Subcutaneous abdominal adipose tissue (tissue), 5 donors: ENCODE data around the gene IGSF21.

Experiments used
- H3K27ac ChIP-seq: one replicate; pipeline ENCODE4 v1.7.0; 2013; ENCODE audit warnings: low read depth, mild to moderate bottlenecking, inconsistent platforms, low read length, moderate library complexity
- H3K27me3 ChIP-seq, 5 donors: one replicate each; pipeline ENCODE4 v1.7.0; 2013; ENCODE audit warnings: low read length in 5 of 5, inconsistent platforms in 1 of 5; ENCODE audit not compliant: control insufficient read depth in 5 of 5, insufficient read depth in 4 of 5
- H3K36me3 ChIP-seq, 5 donors: one replicate each; pipeline ENCODE4 v1.7.0; 2013; ENCODE audit warnings: low read length in 5 of 5; ENCODE audit not compliant: control insufficient read depth in 5 of 5, insufficient read depth in 5 of 5
- H3K4me1 ChIP-seq, 5 donors: one replicate each; pipeline ENCODE4 v1.7.0; 2013; ENCODE audit warnings: low read length in 5 of 5, mild to moderate bottlenecking in 3 of 5, moderate library complexity in 1 of 5; ENCODE audit not compliant: control insufficient read depth in 5 of 5, insufficient read depth in 5 of 5
- H3K4me3 ChIP-seq, 5 donors: one replicate each; pipeline ENCODE4 v1.7.0; 2013; ENCODE audit warnings: low read length in 5 of 5, low read depth in 1 of 5
- H3K9ac ChIP-seq, 5 donors: one replicate each; pipeline ENCODE4 v1.7.0; 2013; ENCODE audit warnings: low read length in 5 of 5, mild to moderate bottlenecking in 4 of 5, moderate library complexity in 3 of 5
- H3K9me3 ChIP-seq, 5 donors: one replicate each; pipeline ENCODE4 v1.7.0; 2013; ENCODE audit warnings: low read length in 5 of 5; ENCODE audit not compliant: control insufficient read depth in 5 of 5
- donor health status: healthy.
- donor health status: healthy.
- donor health status: healthy.
- donor health status: healthy.
- donor health status: healthy.

Gene IGSF21

DNA sequence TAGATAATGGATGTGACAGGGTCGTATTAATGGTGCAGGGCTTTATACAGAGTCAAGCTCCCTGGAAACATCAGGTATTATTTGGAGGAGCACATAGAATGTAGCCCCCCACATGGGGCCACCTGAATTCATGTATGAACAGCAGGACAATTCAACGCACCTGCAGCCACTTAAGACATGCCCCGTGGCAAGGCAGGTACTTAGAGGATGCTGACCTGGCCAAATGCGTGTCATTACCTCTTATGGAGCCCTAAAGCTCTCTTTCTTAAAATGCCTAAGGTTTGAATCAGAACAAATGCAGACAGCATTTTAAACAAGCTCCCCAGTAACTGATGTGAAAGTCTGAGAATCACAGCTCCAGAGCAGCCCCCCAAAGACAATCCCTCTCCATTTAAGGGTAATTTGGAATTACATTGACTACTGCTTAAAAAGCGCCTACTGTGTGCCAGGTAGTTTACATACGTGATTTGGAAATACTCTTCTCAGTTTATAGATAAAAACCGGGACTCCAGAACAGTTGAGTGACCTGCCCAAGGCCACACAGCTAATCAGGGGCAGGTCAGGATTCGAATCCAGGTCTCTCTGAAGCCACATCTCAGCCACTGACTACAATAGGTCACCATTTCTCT lies 302.1 kb downstream of the IGSF21 start:
- Histone ChIP-seq H3K4me1 (peaks cover 0 to 9% (median 0%) of the 10 kb centered on the region in 5 donors), H3K27me3 (peaks cover 0 to 28% (median 19%) of the 10 kb centered on the region in 5 donors), H3K9me3 (peaks cover 0 to 24% (median 14%) of the 10 kb centered on the region in 5 donors), H3K36me3 (no peaks in the 10 kb centered on the region), H3K4me3 (no peak overlapping the region), H3K9ac (no peak overlapping the region), H3K27ac (no peak overlapping the region)

DNA sequence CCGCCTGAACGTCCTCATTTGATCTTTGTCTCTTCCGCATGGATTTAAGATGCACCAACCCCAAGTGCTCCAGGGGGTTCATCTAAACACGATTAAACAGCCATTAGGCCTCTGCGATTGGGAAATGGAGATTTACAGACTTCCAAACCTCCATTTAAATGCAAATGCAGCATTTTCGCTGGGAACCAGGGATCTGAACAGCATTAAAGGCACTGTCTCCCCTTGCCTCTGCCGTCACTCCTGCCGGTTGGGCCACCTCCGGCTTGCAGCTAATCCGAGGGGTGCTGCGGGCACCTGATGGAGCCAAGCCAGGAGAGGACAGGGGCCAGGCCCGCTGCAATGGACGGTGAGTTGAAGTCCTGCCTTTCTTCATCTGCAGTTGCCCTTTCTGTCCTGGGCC lies 302.8 kb downstream of the IGSF21 start:
- Histone ChIP-seq H3K36me3 (no peaks in the 10 kb centered on the region), H3K27me3 (peaks cover 0 to 24% (median 18%) of the 10 kb centered on the region in 5 donors), H3K4me3 (no peak overlapping the region), H3K9me3 (peaks cover 0 to 22% (median 12%) of the 10 kb centered on the region in 5 donors), H3K4me1 (peaks cover 0 to 9% (median 0%) of the 10 kb centered on the region in 5 donors), H3K9ac (no peak overlapping the region), H3K27ac (no peak overlapping the region)

DNA sequence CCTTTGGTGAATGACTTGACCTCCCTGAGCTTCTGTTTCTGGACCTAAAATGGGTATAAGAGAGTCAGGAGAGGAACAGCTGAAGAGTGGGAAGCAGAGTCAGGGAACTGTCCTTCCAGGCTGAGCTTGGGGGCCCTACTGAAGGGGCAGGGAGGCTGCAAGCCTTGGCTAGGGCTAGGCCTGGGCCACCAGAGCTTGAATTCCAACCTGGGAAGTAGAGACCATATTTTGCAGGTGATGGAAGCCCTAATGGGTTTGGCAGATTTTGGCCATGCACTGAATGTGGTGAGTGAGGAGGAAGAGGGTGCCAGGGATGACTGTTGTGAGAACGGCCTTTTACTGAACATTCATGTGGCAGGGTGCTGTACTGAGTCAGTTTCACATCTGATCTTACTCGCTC lies 303.7 kb downstream of the IGSF21 start:
- Histone ChIP-seq H3K27ac (no peak overlapping the region), H3K36me3 (no peaks in the 10 kb centered on the region), H3K27me3 (peaks cover 0 to 24% (median 18%) of the 10 kb centered on the region in 5 donors), H3K9ac (no peak overlapping the region), H3K4me1 (peaks cover 0 to 9% (median 0%) of the 10 kb centered on the region in 5 donors), H3K4me3 (no peak overlapping the region), H3K9me3 (peaks cover 0 to 22% (median 12%) of the 10 kb centered on the region in 5 donors)

DNA sequence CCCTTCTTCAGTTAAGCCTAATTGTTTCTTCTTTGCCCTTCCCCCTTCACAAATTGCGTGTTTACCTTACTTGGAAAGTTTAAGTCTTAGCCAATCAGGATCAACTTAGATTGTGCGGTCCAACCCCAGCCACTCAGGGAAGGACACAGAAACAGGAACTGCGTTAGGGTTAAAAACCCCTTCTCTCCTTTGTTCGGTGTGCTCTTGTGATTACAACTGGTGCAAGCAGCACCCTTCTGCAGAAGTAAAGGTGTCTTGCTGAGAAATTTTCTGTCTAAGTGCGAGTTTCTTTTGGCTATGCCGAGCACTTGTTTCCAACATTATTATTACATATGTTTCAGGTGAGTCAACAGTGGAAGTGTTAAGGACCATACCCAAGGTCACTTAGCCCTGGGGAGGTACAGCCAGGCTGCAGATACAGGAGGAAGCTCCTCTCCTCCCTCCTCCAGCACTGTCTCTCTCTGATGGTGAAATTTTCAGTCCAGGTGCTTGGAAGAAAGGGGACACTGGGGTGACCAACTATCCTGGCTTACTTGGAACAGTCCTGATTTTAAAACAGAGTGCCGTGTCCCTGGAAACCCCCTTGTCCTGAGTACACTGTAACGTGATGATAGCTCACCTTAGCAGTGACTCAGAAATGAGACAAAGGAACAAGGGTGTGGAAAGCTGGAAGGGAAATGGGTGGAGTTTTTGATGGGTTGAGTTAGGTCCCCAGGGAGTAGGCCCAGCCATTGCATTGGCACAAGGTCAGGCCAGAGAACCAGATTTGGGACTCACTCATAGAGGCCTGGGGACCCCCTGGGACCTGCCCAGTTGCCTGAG lies 304.4 kb downstream of the IGSF21 start:
- peaks cover 0 to 22% (median 12%) of the 10 kb centered on the region in 5 donors for H3K9me3 ChIP-seq
- no peaks in the 10 kb centered on the region for H3K36me3 ChIP-seq
- peaks cover 0 to 9% (median 0%) of the 10 kb centered on the region in 5 donors for H3K4me1 ChIP-seq
- no peak overlapping the region for H3K27ac ChIP-seq
- H3K27me3 ChIP-seq, result peaks cover 0 to 17% (median 12%) of the 10 kb centered on the region in 5 donors
- H3K4me3 ChIP-seq, result no peak overlapping the region
- no peak overlapping the region for H3K9ac ChIP-seq

DNA sequence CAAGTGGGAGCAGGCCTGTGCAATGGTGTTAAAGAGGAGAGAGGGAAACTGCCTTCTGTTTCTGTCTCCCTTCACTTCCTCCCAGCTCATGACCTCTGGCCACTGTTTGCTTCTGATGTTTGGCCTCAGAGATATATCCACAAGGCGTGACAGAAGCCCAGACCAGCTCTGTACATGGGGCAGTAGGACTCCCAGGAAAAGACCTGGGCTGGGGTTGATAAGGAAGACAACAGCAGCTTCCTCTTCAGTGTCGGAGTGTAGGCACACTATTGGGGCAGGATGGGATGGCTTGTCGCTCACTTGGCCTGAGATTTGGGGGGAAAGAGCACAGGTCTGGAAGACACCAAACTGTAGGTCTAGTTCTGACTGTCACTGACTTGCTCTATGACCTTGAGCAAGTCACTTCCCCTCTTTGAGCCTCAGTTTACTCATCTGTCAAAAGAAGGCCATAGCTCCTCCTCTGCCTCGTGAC lies 305.3 kb downstream of the IGSF21 start:
- H3K9ac ChIP-seq, result no peak overlapping the region
- H3K4me1 ChIP-seq, result peaks cover 0 to 9% (median 0%) of the 10 kb centered on the region in 5 donors
- no peaks in the 10 kb centered on the region for H3K36me3 ChIP-seq
- peaks cover 0 to 12% (median 6%) of the 10 kb centered on the region in 5 donors for H3K27me3 ChIP-seq
- H3K4me3 ChIP-seq, result no peak overlapping the region
- H3K9me3 ChIP-seq, result peaks cover 0 to 22% (median 12%) of the 10 kb centered on the region in 5 donors
- H3K27ac ChIP-seq, result no peak overlapping the region

DNA sequence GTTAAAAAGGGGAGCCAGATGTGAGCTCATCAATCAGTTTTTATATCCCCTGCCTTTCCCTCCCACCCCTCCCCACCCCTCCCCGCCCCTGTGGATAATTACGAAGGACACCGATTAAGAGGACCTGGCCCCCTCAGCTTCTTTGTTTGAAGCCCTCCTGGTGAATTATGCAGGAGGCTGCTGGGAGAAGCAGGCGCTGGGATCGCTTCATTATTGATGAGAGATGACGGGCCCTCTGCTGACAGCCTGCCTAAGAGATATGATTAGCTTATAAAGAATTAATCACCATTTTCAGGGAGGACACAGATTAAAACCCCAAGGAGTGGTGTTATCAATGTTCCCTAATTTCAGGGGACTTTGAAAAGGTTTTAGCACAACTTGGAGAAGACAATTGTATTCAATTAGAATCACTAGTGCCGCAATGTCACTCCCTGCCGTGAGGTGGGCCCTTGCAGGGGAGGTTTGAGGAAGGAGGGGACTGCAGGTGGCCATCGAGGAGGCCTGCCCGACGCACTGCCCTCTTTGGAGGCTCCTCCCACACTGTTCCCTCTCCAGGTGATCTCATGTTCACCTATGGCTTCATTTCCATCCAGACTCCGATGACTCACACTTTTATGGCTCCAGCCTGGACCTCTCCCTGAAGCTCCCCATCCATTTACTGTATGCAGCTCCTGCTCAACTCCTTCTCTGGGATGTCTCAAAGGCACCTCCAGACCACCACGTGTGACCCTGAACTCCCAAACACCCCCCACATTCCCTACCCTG lies 306.1 kb downstream of the IGSF21 start:
- Histone ChIP-seq H3K27me3 (peaks cover 0 to 10% (median 5%) of the 10 kb centered on the region in 5 donors), H3K4me3 (no peak overlapping the region), H3K36me3 (no peaks in the 10 kb centered on the region), H3K9ac (no peak overlapping the region), H3K27ac (no peak overlapping the region), H3K9me3 (peaks cover 0 to 22% (median 12%) of the 10 kb centered on the region in 5 donors), H3K4me1 (peaks cover 0 to 9% (median 0%) of the 10 kb centered on the region in 5 donors)

DNA sequence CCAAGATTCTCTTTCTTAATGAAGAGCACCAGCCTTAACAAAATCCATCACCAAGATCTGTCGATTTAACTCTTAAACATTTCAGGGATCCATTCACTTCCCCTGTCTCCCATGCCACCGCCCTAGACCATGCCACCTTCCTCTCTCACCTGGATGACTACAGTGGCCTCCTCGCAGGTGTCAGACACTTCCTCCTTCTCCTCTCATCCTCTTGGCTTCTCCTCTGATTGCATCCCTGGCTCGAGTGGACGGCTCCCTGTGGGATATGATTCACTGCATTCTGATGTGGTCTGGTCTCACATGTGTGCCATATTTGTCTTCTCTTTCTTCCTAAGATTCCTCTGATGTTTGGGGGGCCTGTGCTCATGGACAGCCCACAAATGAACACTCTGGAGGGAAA lies 306.7 kb downstream of the IGSF21 start:
- no peak overlapping the region for H3K4me3 ChIP-seq
- H3K27ac ChIP-seq, result no peak overlapping the region
- H3K4me1 ChIP-seq, result peaks cover 0 to 9% (median 0%) of the 10 kb centered on the region in 5 donors
- no peak overlapping the region for H3K9ac ChIP-seq
- H3K36me3 ChIP-seq, result no peaks in the 10 kb centered on the region
- H3K27me3 ChIP-seq, result peaks cover 0 to 8% (median 5%) of the 10 kb centered on the region in 5 donors
- peaks cover 0 to 22% (median 12%) of the 10 kb centered on the region in 5 donors for H3K9me3 ChIP-seq

DNA sequence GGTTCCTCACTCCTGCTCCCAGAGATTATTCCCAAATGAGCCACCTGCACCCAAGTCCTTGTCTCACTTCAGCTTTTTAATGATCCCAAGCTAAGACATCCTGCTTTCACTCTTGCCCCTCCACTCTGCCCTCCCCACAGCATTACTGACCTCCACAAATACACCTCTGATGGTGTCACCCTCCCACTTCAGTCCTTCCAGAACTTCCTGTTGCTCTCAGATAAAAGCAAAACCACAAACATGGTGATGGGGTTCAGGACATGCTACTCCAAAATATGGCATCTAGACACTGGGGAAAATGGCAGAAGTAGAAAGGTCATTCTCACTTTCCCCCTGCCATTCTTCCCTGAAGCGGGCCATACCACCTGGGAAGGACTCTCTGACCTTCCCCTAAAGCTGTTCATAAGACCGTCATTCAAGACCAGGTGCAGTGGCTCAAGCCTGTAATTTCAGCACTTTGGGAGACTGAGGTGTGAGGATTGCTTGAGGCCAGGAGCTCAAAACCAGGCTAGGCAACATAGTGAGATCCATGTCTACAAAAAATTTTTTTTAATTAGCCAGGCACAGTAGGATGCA lies 307.4 kb downstream of the IGSF21 start:
- H3K9me3 ChIP-seq, result peaks cover 0 to 22% (median 12%) of the 10 kb centered on the region in 5 donors
- H3K4me1 ChIP-seq, result peaks cover 0 to 9% (median 0%) of the 10 kb centered on the region in 5 donors
- no peak overlapping the region for H3K9ac ChIP-seq
- H3K4me3 ChIP-seq, result no peak overlapping the region
- peaks cover 0 to 8% (median 5%) of the 10 kb centered on the region in 5 donors for H3K27me3 ChIP-seq
- H3K27ac ChIP-seq, result no peak overlapping the region
- no peaks in the 10 kb centered on the region for H3K36me3 ChIP-seq

DNA sequence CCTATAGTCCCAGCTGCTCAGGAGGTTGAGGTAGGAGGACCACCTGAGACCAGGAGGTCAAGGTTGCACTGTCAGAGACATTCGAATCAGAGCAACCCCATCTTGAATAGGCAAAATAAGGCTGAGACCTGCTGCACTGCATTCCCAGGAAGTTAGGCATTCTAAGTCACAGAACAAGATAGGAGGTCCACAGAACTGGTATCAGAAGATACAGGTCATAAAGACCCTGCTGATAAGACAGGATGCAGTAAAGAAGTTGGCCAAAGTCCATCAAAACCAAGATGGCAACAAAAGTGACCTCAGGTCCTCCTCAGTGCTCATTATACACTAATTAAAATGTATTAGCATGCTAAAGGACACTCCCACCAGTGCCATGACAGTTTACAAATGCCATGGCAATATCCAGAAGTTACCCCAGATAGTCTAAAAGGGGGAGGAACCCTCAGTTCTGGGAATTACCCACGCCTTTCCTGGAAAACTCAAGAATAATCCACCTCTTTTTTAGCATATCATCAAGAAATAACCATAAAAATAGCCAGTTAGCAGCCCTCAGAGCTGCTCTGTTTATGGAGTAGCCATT lies 307.9 kb downstream of the IGSF21 start:
- Histone ChIP-seq H3K27ac (no peak overlapping the region), H3K4me3 (no peak overlapping the region), H3K9me3 (peaks cover 0 to 22% (median 12%) of the 10 kb centered on the region in 5 donors), H3K27me3 (peaks cover 0 to 8% (median 5%) of the 10 kb centered on the region in 5 donors), H3K4me1 (peaks cover 0 to 9% (median 0%) of the 10 kb centered on the region in 5 donors), H3K9ac (no peak overlapping the region), H3K36me3 (no peaks in the 10 kb centered on the region)
